H9 (cell line): ENCODE results near the gene CCDC169. TPM values are rescaled to one million over a fixed set of nuclear protein-coding genes. Genes with fewer than 3 reads are reported as not detected.

Experiments used
- DNase-seq: peaks from one replicate; pipeline ENCODE4 v3.0.0-alpha.2; 2017
- H2AFZ ChIP-seq: one replicate; pipeline ENCODE4 v1.6.1; 2013; ENCODE audit warnings: mild to moderate bottlenecking, low read length, control low read depth, moderate library complexity
- H2AK5ac ChIP-seq: 2 replicates; pipeline ENCODE4 v1.6.1; 2013; ENCODE audit warnings: low read length, control low read depth, mixed read lengths; ENCODE audit not compliant: insufficient read length
- H2BK120ac ChIP-seq: one replicate; pipeline ENCODE4 v1.6.1; 2013; ENCODE audit warnings: low read depth, mild to moderate bottlenecking, low read length, control low read depth, inconsistent platforms; ENCODE audit not compliant: poor library complexity, severe bottlenecking
- H2BK12ac ChIP-seq: 2 replicates; pipeline ENCODE4 v1.6.1; 2013; ENCODE audit warnings: low read length, control low read depth, mixed read lengths, low read depth; ENCODE audit not compliant: insufficient read length
- H2BK15ac ChIP-seq: 2 replicates; pipeline ENCODE4 v1.6.1; 2013; ENCODE audit warnings: low read depth, low read length, control low read depth
- H2BK20ac ChIP-seq: one replicate; pipeline ENCODE4 v1.6.1; 2013; ENCODE audit warnings: low read depth, mild to moderate bottlenecking, low read length, control low read depth, inconsistent platforms; ENCODE audit not compliant: poor library complexity, severe bottlenecking
- H2BK5ac ChIP-seq: 2 replicates; pipeline ENCODE4 v1.6.1; 2013; ENCODE audit warnings: low read length, control low read depth, mixed read lengths; ENCODE audit not compliant: insufficient read length
- H3K14ac ChIP-seq: 2 replicates; pipeline ENCODE4 v1.6.1; 2013; ENCODE audit warnings: low read length, control low read depth; ENCODE audit not compliant: insufficient read depth
- H3K18ac ChIP-seq: 2 replicates; pipeline ENCODE4 v1.6.1; 2013; ENCODE audit warnings: low read depth, mild to moderate bottlenecking, mixed read lengths, low read length, control low read depth; ENCODE audit not compliant: insufficient read length
- H3K23ac ChIP-seq: 2 replicates; pipeline ENCODE4 v1.6.1; 2013; ENCODE audit warnings: low read length, control low read depth, mixed read lengths, low read depth; ENCODE audit not compliant: insufficient read length
- H3K23me2 ChIP-seq: 2 replicates; pipeline ENCODE4 v1.6.1; 2013; ENCODE audit warnings: low read depth, mild to moderate bottlenecking, mixed read lengths, low read length, control low read depth; ENCODE audit not compliant: insufficient read length, poor library complexity, severe bottlenecking
- H3K27ac ChIP-seq: 2 replicates; pipeline ENCODE4 v1.5.1; 2013; ENCODE audit warnings: low read length, control low read depth, mixed read lengths, low read depth; ENCODE audit not compliant: insufficient read length
- H3K27me3 ChIP-seq: 2 replicates; pipeline ENCODE4 v1.6.1; 2013; ENCODE audit warnings: low read length, control low read depth, inconsistent platforms; ENCODE audit not compliant: insufficient read depth
- H3K4ac ChIP-seq: 2 replicates; pipeline ENCODE4 v1.6.1; 2013; ENCODE audit warnings: low read depth, mild to moderate bottlenecking, control low read depth, inconsistent platforms, low read length, moderate library complexity
- H3K4me1 ChIP-seq: 2 replicates; pipeline ENCODE4 v1.6.1; 2013; ENCODE audit warnings: low read length, control low read depth, inconsistent platforms; ENCODE audit not compliant: insufficient read depth
- H3K4me2 ChIP-seq: 2 replicates; pipeline ENCODE4 v1.6.1; 2013; ENCODE audit warnings: low read length, control low read depth, mixed read lengths; ENCODE audit not compliant: insufficient read length, insufficient read depth
- H3K56ac ChIP-seq: 2 replicates; pipeline ENCODE4 v1.6.1; 2013; ENCODE audit warnings: low read depth, mild to moderate bottlenecking, mixed read lengths, low read length, control low read depth; ENCODE audit not compliant: insufficient read length
- H3K79me1 ChIP-seq: 2 replicates; pipeline ENCODE4 v1.6.1; 2013; ENCODE audit warnings: low read depth, mild to moderate bottlenecking, moderate library complexity, low read length, control low read depth, inconsistent platforms; ENCODE audit not compliant: insufficient read depth, poor library complexity, severe bottlenecking
- H3K79me2 ChIP-seq: 2 replicates; pipeline ENCODE4 v1.6.1; 2013; ENCODE audit warnings: low read length, control low read depth, inconsistent platforms; ENCODE audit not compliant: insufficient read depth
- H3K9ac ChIP-seq: 2 replicates; pipeline ENCODE4 v1.6.1; 2013; ENCODE audit warnings: low read length, control low read depth, mixed read lengths; ENCODE audit not compliant: insufficient read length; ENCODE audit errors: extremely low read depth
- H3K9me3 ChIP-seq: one replicate; pipeline ENCODE4 v1.6.1; 2013; ENCODE audit warnings: low read depth, low read length, inconsistent platforms; ENCODE audit not compliant: control insufficient read depth
- H3T11ph ChIP-seq: one replicate; pipeline ENCODE4 v1.6.1; 2013; ENCODE audit warnings: mild to moderate bottlenecking, low read length, control low read depth, inconsistent platforms
- H4K20me1 ChIP-seq: one replicate; pipeline ENCODE4 v1.6.1; 2013; ENCODE audit not compliant: control insufficient read depth, insufficient read length, insufficient read depth
- H4K5ac ChIP-seq: 2 replicates; pipeline ENCODE4 v1.6.1; 2013; ENCODE audit warnings: low read depth, mild to moderate bottlenecking, mixed read lengths, low read length, control low read depth; ENCODE audit not compliant: insufficient read length
- H4K8ac ChIP-seq: replicated peaks from 2 replicates; pipeline ENCODE4 v1.6.1; 2013; ENCODE audit warnings: low read length, control low read depth, mixed read lengths, low read depth; ENCODE audit not compliant: insufficient read length
- H4K91ac ChIP-seq: 2 replicates; pipeline ENCODE4 v1.6.1; 2013; ENCODE audit warnings: low read depth, mild to moderate bottlenecking, moderate library complexity, mixed read lengths, low read length, control low read depth; ENCODE audit not compliant: insufficient read length
- H3K27ac Mint-ChIP-seq, 3 experiments: 2 replicates in 2 of 3; 3 replicates in 1 of 3; pipeline ENCODE4 v1.8.0; 2020 to 2021; ENCODE audit warnings: mixed read lengths in 3 of 3, mild to moderate bottlenecking in 1 of 3, moderate library complexity in 1 of 3
- H3K27me3 Mint-ChIP-seq: 2 replicates; pipeline ENCODE4 v1.8.0; 2021; ENCODE audit warnings: low read depth, mild to moderate bottlenecking, moderate library complexity, mixed read lengths
- H3K36me3 Mint-ChIP-seq, 3 experiments: 2 replicates in 2 of 3; 3 replicates in 1 of 3; pipeline ENCODE4 v1.8.0; 2020 to 2021; ENCODE audit warnings: low read depth in 3 of 3, mixed read lengths in 3 of 3; ENCODE audit not compliant: insufficient read depth in 1 of 3
- H3K4me1 Mint-ChIP-seq, 2 experiments: 2 replicates each; pipeline ENCODE4 v1.8.0; 2020; ENCODE audit warnings: mixed read lengths in 2 of 2
- H3K4me3 Mint-ChIP-seq, 2 experiments: 2 replicates in 1 of 2; 3 replicates in 1 of 2; pipeline ENCODE4 v1.8.0; 2020 to 2021; ENCODE audit warnings: mild to moderate bottlenecking in 2 of 2, mixed read lengths in 2 of 2, moderate library complexity in 1 of 2
- H3K9me3 Mint-ChIP-seq, 2 experiments: 2 replicates in 1 of 2; 3 replicates in 1 of 2; pipeline ENCODE4 v1.8.0; 2020; ENCODE audit warnings: mild to moderate bottlenecking in 2 of 2, mixed read lengths in 2 of 2, moderate library complexity in 1 of 2
- CTCF ChIP-seq: fragments of 200-600 bp; sonication (generic); conservative IDR thresholded peaks from 3 replicates; pipeline ENCODE4 v1.8.0; 2021; ENCODE audit warnings: antibody characterized with exemption, mild to moderate bottlenecking
- WGBS: extraction: QIAGEN DNeasy Blood & Tissue Kit; methylation state at CpG from one replicate; pipeline ENCODE4 v1.1.7; 2013; ENCODE audit warnings: missing lambda C conversion rate, low lambda C conversion rate, mixed read lengths; ENCODE audit not compliant: insufficient read length; ENCODE audit errors: extremely low coverage; 5-methylcytosine and 5-hydroxymethylcytosine counted together
- total RNA-seq: library from RNA; stranded (reverse); gene quantifications from 2 replicates; pipeline ENCODE4 v1.2.1, GENCODE V29; 2021

Gene CCDC169
- total RNA-seq, 1 experiment from 2014 or later, result 19.1 TPM

GRCh38 chr13:36344173-36344572, 46.6 kb upstream of the CCDC169 start:
- no peak overlapping the region for H3K27ac Mint-ChIP-seq
- H3K4me2 ChIP-seq, result peak overlapping the region; percentile 53
- peaks cover 2% of the 10 kb centered on the region for H3K79me1 ChIP-seq

More at GRCh38 chr13:36344173-36344572, 46.6 kb upstream of the CCDC169 start:
- H2BK12ac ChIP-seq, result no peak overlapping the region
- no peak for DNase-seq
- Mint-ChIP-seq H3K27me3 (no peaks in the 10 kb centered on the region), H3K4me1 (peaks cover 19 to 39% of the 10 kb centered on the region in 2 experiments), H3K36me3 (peaks cover 0 to 3% (median 0%) of the 10 kb centered on the region in 3 experiments; a peak in 2 of 7 replicates), H3K4me3 (peak overlapping the region in 1 of 2 experiments; percentile 86; a peak in 2 of 5 replicates), H3K9me3 (no peaks in the 10 kb centered on the region)
- H4K91ac ChIP-seq, result no peak overlapping the region
- no peak overlapping the region for H3K4ac ChIP-seq
- no peak overlapping the region for H3K18ac ChIP-seq
- H3K56ac ChIP-seq, result no peak overlapping the region
- no peak overlapping the region for H3K23ac ChIP-seq
- no peak overlapping the region for H2BK15ac ChIP-seq
- H3K23me2 ChIP-seq, result peaks cover 8% of the 10 kb centered on the region
- H3K9ac ChIP-seq, result no peak overlapping the region
- H3K14ac ChIP-seq, result no peak overlapping the region
- no peak overlapping the region for H2BK20ac ChIP-seq
- no peaks in the 10 kb centered on the region for H4K20me1 ChIP-seq
- H3K79me2 ChIP-seq, result peaks cover 20% of the 10 kb centered on the region; the same call in 1 of the 2 replicates
- H3K9me3 ChIP-seq, result no peaks in the 10 kb centered on the region
- H3K27me3 ChIP-seq, result no peaks in the 10 kb centered on the region
- H4K8ac ChIP-seq, result no peak overlapping the region
- WGBS, result no CpG with 5 or more reads among the region's 6 CpGs
- H2BK5ac ChIP-seq, result no peak overlapping the region
- no peak overlapping the region for H3T11ph ChIP-seq
- peak overlapping the region; percentile 83 for H2AK5ac ChIP-seq
- TF ChIP-seq CTCF, result no peak
- no peak overlapping the region for H4K5ac ChIP-seq
- H3K27ac ChIP-seq, result no peak overlapping the region
- H3K4me1 ChIP-seq, result no peaks in the 10 kb centered on the region
- H2BK120ac ChIP-seq, result no peak overlapping the region
- no peak overlapping the region for H2AFZ ChIP-seq
